ENCODE data around the gene CADPS.

GRCh38 chr3:62372621-62373041 is 502.6 kb downstream of the CADPS start:
- TF ChIP-seq, protein P1, sequence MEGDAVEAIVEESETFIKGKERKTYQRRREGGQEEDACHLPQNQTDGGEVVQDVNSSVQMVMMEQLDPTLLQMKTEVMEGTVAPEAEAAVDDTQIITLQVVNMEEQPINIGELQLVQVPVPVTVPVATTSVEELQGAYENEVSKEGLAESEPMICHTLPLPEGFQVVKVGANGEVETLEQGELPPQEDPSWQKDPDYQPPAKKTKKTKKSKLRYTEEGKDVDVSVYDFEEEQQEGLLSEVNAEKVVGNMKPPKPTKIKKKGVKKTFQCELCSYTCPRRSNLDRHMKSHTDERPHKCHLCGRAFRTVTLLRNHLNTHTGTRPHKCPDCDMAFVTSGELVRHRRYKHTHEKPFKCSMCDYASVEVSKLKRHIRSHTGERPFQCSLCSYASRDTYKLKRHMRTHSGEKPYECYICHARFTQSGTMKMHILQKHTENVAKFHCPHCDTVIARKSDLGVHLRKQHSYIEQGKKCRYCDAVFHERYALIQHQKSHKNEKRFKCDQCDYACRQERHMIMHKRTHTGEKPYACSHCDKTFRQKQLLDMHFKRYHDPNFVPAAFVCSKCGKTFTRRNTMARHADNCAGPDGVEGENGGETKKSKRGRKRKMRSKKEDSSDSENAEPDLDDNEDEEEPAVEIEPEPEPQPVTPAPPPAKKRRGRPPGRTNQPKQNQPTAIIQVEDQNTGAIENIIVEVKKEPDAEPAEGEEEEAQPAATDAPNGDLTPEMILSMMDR (IDR thresholded peaks at IDR 0.05) = no peak
- no peak for TF ChIP-seq POLR2A (IDR thresholded peaks at IDR 0.05)
